ENCODE data around the gene YY1. TPM values are rescaled to one million over a fixed set of nuclear protein-coding genes. Genes with fewer than 3 reads are reported as not detected.

Gene YY1
- polyA plus RNA-seq: 31.4 and 35.1 TPM in 2 replicates

DNA sequence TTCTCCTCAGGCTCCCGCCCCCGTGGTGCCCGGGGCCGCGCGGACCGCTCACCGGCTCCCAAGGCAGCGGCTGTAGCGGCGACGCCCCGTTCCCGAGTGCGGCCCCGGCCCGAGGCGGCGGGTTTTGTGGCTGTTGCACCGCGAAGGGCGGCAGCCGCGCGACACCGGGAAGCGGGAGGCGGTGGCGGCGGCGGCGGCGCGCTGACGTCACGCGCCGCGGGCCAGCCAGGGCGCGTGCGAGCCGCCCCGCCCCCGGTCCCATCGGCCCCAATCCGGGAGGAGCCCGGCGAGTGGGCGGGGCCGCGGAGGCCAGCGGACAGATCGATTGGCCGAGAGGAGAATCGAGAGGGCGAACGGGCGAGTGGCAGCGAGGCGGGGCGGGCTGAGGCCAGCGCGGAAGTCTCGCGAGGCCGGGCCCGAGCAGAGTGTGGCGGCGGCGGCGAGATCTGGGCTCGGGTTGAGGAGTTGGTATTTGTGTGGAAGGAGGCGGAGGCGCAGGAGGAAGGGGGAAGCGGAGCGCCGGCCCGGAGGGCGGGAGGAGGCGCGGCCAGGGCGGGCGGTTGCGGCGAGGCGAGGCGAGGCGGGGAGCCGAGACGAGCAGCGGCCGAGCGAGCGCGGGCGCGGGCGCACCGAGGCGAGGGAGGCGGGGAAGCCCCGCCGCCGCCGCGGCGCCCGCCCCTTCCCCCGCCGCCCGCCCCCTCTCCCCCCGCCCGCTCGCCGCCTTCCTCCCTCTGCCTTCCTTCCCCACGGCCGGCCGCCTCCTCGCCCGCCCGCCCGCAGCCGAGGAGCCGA is at the start of gene YY1:
TSS of gene YY1 (plus strand) at position 726 of the 792 bp plus-strand sequence. CDS start 101 bp downstream, outside the sequence.

DNA sequence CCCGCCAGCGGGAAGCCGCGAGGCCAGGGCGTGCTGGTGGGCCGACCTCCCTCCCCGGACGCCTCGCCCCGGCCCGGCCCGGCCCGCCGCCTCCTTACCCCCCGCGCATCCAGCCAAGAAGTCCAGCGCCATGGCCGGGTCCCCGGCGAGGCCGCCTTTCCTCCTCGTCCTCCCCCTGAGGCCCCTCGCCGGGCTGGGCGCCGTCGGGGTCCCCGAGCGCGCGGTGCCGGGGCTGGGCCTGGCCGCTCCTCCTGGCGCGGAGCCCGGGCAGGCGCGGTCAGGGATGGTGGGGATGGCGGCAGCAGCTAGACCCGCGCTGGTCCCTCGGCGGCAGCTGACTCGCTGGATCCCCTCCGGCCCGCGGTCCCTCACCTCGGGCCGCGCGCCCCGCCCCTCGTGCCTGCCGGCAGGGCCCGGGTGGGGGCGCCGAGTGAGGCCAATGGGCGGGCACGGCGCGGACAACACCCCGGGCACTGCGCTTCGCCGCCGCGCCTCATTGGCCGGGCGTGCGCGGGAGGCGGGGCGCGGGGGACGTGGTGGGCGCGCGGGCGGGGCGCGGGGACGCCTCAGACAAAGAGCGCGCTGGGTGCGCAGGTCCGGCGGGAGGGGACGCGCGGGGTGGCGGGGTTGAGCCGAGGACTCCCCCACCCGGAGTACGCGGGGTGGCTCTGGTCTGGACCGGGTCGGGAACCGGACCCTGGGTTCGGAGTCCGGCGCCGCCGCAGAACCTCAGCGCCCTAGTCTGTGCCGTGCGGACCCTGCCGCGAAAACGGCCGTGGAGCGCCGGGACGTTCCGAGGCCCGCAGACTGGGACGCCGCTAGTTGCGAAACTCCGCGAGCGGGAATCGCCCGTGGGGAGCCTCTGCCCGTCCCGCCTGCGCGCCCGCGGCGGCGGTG is 67.4 kb downstream of the YY1 start, which contains the start of gene SLC25A29:
TSS of gene SLC25A29 (minus strand) at position 344 of the 897 bp plus-strand sequence. CDS start at position 132, 212 bp downstream.

DNA sequence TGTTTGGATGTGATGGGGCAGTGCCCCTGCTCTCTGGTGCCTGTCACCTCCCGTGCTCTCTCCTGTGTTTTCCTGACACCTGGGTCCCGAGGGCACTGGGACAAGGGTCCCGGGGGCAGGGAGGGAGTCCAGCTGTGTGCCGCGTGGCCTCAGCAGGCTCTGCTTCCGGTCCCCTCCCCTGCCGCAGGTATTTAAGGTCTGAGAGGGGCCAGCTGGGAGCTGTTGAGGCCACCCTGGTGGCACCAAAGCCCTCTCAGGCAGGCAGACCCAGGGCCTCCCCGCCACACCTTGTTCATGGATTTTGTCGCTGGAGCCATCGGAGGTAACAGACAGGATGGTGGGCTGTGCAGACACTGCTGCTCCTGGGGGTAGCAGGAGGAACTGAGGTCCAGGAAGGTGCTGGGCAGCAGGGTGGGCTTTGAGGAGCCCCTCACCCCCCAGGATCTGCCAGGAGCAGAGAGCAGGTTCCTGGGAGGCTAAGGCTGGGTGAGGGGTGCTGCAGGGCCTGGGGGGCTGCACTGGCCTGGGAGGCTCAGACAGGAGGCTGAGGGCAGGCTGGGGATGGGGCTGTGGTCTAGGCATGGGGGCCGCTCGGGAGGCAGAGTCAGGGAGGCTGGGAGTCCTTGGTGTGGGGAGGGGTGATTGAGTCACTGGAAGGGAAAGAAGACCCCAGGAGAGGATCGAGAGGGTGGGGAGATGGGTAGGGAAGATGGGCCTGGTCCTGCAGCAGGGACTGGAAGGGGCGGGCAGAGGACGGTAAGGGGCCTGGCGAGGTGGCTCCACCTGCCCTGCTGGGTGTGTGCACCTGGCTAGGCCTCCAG is 84.4 kb downstream of the YY1 start, which contains the start of gene SLC25A47:
TSS of gene SLC25A47 (plus strand) at position 219 of the 821 bp plus-strand sequence. CDS start at position 295, 76 bp downstream.

Other genes starting within 250 kb of the YY1 start
- 36.2 and 59.8 TPM in 2 replicates for gene EVL, start 173.7 kb upstream of the YY1 start, polyA plus RNA-seq
- gene DEGS2, start 79.5 kb upstream of the YY1 start, polyA plus RNA-seq: 1.2 TPM in 1 of 2 replicates, not detected in the other
- 0.46 TPM in 1 of 2 replicates, not detected in the other for gene SLC25A29, start 67.3 kb downstream of the YY1 start, polyA plus RNA-seq
- gene SLC25A47, start 84.2 kb downstream of the YY1 start, polyA plus RNA-seq: not detected in 2 replicates
- 2.7 and 5.5 TPM in 2 replicates for gene WDR25, start 137.3 kb downstream of the YY1 start, polyA plus RNA-seq

Data from Purkinje cell (primary cell).